NB4 (cell line): Measurements from ENCODE around the gene TET2.

Experiments
- TF ChIP-seq, protein P1 (sequence below): IDR thresholded peaks from one replicate; pipeline ENCODE4 v1.5.1; 2012; ENCODE audit warnings: low read depth, low read length
- TF ChIP-seq, protein P2 (sequence below): IDR thresholded peaks from 2 replicates; pipeline ENCODE4 v1.6.1; 2011; ENCODE audit warnings: low read depth, low read length

DNA sequence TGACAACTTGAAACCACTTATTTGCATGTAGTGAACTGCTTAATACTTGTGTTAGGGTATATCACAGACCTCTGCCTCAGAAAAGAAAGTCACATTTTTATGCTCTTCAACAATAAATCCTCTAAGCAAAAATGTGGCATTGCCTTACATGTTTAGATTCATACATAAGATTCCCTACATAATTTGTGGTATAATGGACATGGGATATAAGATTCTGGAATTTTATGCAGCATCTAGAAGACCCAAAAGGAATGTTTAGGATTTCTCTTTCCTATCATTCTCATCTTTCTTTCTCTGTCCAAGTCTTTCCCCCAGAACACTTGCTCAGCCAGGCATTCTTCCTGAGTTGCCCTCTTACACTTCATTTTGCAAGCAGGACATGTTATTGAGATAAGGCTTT is 37.7 kb upstream of the TET2 start:
- TF ChIP-seq, protein P1, sequence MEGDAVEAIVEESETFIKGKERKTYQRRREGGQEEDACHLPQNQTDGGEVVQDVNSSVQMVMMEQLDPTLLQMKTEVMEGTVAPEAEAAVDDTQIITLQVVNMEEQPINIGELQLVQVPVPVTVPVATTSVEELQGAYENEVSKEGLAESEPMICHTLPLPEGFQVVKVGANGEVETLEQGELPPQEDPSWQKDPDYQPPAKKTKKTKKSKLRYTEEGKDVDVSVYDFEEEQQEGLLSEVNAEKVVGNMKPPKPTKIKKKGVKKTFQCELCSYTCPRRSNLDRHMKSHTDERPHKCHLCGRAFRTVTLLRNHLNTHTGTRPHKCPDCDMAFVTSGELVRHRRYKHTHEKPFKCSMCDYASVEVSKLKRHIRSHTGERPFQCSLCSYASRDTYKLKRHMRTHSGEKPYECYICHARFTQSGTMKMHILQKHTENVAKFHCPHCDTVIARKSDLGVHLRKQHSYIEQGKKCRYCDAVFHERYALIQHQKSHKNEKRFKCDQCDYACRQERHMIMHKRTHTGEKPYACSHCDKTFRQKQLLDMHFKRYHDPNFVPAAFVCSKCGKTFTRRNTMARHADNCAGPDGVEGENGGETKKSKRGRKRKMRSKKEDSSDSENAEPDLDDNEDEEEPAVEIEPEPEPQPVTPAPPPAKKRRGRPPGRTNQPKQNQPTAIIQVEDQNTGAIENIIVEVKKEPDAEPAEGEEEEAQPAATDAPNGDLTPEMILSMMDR, result no peak
- TF ChIP-seq, protein P2, sequence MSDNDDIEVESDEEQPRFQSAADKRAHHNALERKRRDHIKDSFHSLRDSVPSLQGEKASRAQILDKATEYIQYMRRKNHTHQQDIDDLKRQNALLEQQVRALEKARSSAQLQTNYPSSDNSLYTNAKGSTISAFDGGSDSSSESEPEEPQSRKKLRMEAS, result no peak
